ENCODE data around the gene TRA2A.

Gene TRA2A

DNA sequence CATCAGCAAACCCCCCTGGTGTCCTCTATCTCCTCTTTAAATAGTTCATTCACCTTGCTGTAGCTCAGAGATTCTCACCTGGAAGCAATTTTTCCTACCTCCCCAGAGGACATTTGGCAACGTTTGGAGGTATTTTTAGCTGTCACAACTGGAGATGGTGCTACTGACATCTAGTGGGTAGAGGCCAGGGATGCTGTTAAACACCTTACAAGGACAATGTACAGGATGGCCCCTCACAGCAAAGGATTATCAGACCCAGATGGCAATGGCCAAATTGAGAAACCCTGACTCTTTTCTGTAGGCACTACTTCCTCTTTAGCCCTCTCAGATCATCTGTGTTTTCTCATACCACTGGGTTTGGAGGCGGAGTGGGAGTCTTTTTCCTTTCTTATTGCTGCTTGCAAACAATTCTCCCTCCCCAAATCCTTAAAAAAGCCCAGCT, 13.2 kb upstream of the TRA2A start:
- DNase-seq (ENCODE audit: low read depth): peak; percentile 75
- TF ChIP-seq, protein P1, sequence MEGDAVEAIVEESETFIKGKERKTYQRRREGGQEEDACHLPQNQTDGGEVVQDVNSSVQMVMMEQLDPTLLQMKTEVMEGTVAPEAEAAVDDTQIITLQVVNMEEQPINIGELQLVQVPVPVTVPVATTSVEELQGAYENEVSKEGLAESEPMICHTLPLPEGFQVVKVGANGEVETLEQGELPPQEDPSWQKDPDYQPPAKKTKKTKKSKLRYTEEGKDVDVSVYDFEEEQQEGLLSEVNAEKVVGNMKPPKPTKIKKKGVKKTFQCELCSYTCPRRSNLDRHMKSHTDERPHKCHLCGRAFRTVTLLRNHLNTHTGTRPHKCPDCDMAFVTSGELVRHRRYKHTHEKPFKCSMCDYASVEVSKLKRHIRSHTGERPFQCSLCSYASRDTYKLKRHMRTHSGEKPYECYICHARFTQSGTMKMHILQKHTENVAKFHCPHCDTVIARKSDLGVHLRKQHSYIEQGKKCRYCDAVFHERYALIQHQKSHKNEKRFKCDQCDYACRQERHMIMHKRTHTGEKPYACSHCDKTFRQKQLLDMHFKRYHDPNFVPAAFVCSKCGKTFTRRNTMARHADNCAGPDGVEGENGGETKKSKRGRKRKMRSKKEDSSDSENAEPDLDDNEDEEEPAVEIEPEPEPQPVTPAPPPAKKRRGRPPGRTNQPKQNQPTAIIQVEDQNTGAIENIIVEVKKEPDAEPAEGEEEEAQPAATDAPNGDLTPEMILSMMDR (IDR thresholded peaks at IDR 0.05; ENCODE audit: insufficient read depth, low read depth, low read length, missing control alignments): peak; percentile 81

DNA sequence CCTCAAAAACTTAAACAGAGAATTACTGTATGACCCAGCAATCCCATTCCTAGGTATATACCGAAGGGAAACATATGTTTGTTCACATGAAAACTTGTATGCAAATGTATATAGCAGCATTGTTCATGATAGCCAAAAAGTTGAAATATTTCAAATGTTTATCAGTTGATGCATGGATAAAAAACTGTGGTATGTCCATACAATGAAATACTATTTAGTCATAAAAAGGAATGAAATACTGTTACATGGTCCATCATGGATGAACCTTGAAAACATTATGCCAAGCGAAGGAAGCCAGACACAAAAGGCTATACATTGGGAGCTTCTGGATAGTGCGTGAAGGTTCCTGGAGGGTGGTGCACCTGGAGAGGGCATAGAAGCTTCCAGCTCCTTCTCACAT, 11.0 kb upstream of the TRA2A start:
- TF ChIP-seq, protein P1 (IDR thresholded peaks at IDR 0.05; ENCODE audit: insufficient read depth, low read depth, low read length, missing control alignments): no peak
- no peak overlapping the region for H3K4me3 ChIP-seq (ENCODE audit: low read length)
- DNase-seq (ENCODE audit: low read depth): no peak

More for the DNA sequence above, 13.2 kb upstream of the TRA2A start:
- no peak overlapping the region for H3K4me3 ChIP-seq (ENCODE audit: low read length)

DNA sequence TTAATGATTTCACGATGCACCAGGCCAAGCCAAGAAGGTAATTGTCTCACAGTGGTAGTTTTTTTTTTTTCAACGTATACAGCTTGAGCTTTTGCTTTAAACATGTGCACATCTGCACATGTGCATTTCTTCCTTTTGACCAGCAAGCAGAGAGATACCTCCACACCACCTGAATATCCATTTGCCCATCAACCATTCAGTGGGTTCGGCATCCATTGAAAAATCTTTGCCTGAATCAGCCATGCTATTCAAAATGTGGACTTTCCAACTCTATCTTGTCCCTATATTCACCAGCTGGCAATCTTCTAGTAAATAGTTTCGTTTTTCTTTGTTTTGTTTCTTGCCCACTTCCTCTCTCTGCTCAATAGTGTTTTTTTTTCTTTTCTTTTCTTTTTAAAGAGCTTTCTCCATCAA, 7.7 kb upstream of the TRA2A start:
- TF ChIP-seq, protein P1 (IDR thresholded peaks at IDR 0.05; ENCODE audit: insufficient read depth, low read depth, low read length, missing control alignments): no peak
- no peak for DNase-seq (ENCODE audit: low read depth)
- no peak overlapping the region for H3K4me3 ChIP-seq (ENCODE audit: low read length)

DNA sequence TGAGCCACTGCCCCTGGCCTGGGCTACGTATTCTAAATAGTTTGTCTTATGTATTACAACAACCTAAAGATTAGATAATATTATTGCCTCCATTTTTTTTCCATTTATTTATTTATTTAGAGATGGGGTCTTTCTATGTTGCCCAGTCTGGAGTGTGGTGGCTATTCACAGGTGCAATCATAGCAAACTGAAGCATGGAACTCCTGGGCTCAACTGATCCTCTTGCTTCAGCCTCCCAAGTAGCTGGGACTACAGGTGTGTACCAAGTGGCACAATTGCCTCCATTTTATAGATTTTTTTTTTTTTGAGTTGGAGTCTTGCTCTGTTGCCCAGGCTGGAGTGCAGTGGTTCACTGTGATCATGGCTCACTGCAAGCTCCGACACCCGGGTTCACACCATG, 6.5 kb upstream of the TRA2A start:
- H3K4me3 ChIP-seq (ENCODE audit: low read length): no peak overlapping the region
- no peak for DNase-seq (ENCODE audit: low read depth)
- TF ChIP-seq, protein P1 (IDR thresholded peaks at IDR 0.05; ENCODE audit: insufficient read depth, low read depth, low read length, missing control alignments): no peak

DNA sequence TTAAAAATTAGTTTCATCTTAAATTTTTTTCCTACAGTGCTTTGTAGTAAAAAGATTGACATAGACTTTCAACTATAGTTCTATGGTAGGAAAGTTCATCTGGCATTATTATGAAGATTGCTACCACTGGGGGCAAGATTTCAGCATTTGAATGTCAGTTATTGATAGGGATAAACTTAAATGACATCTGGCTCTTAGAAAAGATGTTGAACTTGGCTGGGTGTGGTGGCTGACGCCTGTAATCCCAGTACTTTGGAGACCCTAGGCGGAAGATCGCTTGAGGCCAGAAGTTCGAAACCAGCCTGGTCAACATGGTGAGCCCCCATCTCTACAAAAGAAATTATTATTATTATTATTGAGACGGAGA, 1.4 kb upstream of the TRA2A start:
- no peak overlapping the region for H3K4me3 ChIP-seq (ENCODE audit: low read length)
- TF ChIP-seq, protein P1 (IDR thresholded peaks at IDR 0.05; ENCODE audit: insufficient read depth, low read depth, low read length, missing control alignments): no peak
- no peak for DNase-seq (ENCODE audit: low read depth)

DNA sequence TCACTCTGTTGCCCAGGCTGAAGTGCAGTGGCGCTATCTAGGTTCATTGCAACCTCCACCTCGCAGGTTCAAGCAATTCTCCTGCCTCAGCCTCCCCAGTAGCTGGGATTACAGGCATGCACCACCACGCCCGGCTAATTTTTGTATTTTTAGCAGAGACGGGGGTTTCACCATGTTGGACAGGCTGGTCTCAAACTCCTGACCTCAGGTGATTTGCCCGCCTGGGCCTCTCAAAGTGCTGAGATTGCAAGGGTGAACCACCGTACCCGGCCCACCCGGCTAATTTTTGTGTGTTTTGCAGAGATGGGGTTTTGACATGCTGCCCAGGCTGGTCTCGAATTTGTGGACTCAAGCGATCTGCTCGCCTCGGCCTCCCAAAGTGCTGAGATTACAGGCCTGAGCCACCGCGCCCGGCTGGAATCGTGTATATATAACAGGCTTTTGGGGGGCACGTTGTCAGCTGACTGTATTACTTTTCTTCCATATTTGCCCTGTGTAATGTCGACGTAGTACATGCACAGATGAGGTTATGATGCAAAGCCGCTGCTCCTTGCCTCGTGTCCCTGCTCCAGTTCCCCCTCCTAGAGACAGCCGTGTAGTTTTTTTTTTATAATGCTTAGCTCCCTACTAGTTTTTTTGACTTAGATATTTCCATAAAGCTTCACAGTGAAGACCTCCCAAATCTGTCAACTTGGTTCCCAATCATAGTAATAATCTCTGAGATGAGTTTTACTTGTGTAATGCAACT, 883 bp upstream of the TRA2A start:
- H3K4me3 ChIP-seq (ENCODE audit: low read length): no peak overlapping the region
- TF ChIP-seq, protein P1 (IDR thresholded peaks at IDR 0.05; ENCODE audit: insufficient read depth, low read depth, low read length, missing control alignments): no peak
- no peak for DNase-seq (ENCODE audit: low read depth)
